Heart left ventricle (tissue), 16 donors: ENCODE data around the gene FZD1. TPM values are rescaled to one million over a fixed set of nuclear protein-coding genes. Genes with fewer than 3 reads are reported as not detected.

Experiments used
- ATAC-seq, 4 donors: fragments of 200-7000 bp; cut with Tn5 transposase; one replicate each; pipeline ENCODE4 v1.9.1; 2020 to 2022; ENCODE audit warnings: moderate library complexity in 4 of 4, mild to moderate bottlenecking in 3 of 4, moderate number of reproducible peaks in 1 of 4
- DNase-seq, 5 donors: peaks; one replicate each; pipeline ENCODE4 v3.0.0-alpha.2; 2020
- H3K27ac ChIP-seq, 12 donors: fragments of 200-600 bp; sonication (generic) in 4 of 12; one replicate each; pipeline versions ENCODE4 v1.5.0 to v1.8.0; 2016 to 2022; ENCODE audit warnings: mild to moderate bottlenecking in 2 of 12
- H3K27me3 ChIP-seq, 9 donors: fragments of 200-600 bp; sonication (generic) in 2 of 9; one replicate each; pipeline versions ENCODE4 v1.5.1 to v1.8.0; 2016 to 2022; ENCODE audit warnings: mild to moderate bottlenecking in 3 of 9
- H3K36me3 ChIP-seq, 9 donors: fragments of 200-600 bp; sonication (generic) in 2 of 9; one replicate each; pipeline versions ENCODE4 v1.5.0 to v1.8.0; 2018 to 2022; ENCODE audit warnings: mild to moderate bottlenecking in 2 of 9
- H3K4me1 ChIP-seq, 12 donors: fragments of 200-600 bp; sonication (generic) in 4 of 12; one replicate each; pipeline versions ENCODE4 v1.5.0 to v1.8.0; 2016 to 2022; ENCODE audit warnings: mild to moderate bottlenecking in 3 of 12
- H3K4me3 ChIP-seq, 12 donors: fragments of 200-600 bp; sonication (generic) in 4 of 12; one replicate each; pipeline versions ENCODE4 v1.5.0 to v1.8.0; 2017 to 2022; ENCODE audit warnings: mild to moderate bottlenecking in 9 of 12, moderate library complexity in 4 of 12
- H3K9me3 ChIP-seq, 12 donors: fragments of 200-600 bp; sonication (generic) in 4 of 12; one replicate each; pipeline versions ENCODE4 v1.5.0 to v1.8.0; 2016 to 2022; ENCODE audit warnings: mild to moderate bottlenecking in 1 of 12
- POLR2A ChIP-seq, 2 donors: fragments of 450-650 bp; IDR thresholded peaks; one replicate each; pipeline ENCODE4 v1.6.1; 2017; ENCODE audit warnings: antibody characterized with exemption in 2 of 2, mild to moderate bottlenecking in 2 of 2, moderate library complexity in 2 of 2
- WGBS, 4 donors: extraction: QIAGEN DNeasy Blood & Tissue Kit in 2 of 4; methylation state at CpG; one replicate each; pipeline versions ENCODE4 v1.1.5 to v1.1.7; 2013 to 2018; 5-methylcytosine and 5-hydroxymethylcytosine counted together
- intact Hi-C, 10 donors: fragments of 100-400 bp; cut with DNase I; formaldehyde crosslinking; loops; one replicate each; pipeline versions ENCODE4 v1.11.1 to v1.14.2; 2022
- polyA plus RNA-seq, 2 donors: library from polyadenylated mRNA; stranded (reverse); fragments of 200-250 nt; gene quantifications; one replicate each; pipeline ENCODE4 v1.2.3, GENCODE V29; 2013
- total RNA-seq, 9 donors: library from RNA; depleted of rRNA in 2 of 9; stranded (reverse); fragments of >200 nt in 2 of 9; fragmentation: NEBNext Ultra II Directional in 3 of 9; extraction: Animal tissue kit (Norgen Biotek cat#: 25700) in 3 of 9; gene quantifications; one replicate each; pipeline versions ENCODE4 v1.1.0 to v1.2.4, GENCODE V29; 2016 to 2023
- TF ChIP-seq, protein P1 (sequence below), 12 donors: fragments of 200-600 bp; sonication (generic) in 4 of 12; IDR thresholded peaks; one replicate each; pipeline versions ENCODE4 v1.5.0 to v1.8.0; 2018 to 2022; ENCODE audit warnings: antibody characterized with exemption in 12 of 12, mild to moderate bottlenecking in 5 of 12
- donor health status: ischemic (EF 13 %, LVEDD 7.1; RV severe dilation, severe dysfunction).
- donor health status: healthy with polysubstance abuse.
- donor health status: DM: no; HTN: yes; CAD: no.
- donor health status: DM: no; HTN: no; CAD: no.
- donor health status: ischemic (EF 25% LVEDD 6.9; RV normal size, moderate dysfunction).
- donor health status: ischemic (EF 25% LVEDD 5.7; RV mildly dilated, moderate dysfunction).
- donor health status: healthy.
- donor health status: DM: yes; HTN: yes; CAD: no.
- donor health status: ischemic (EF 35%, LVEDD 5.7; RV mildly dilated, moderate dysfunction).
- donor health status: nonischemic (EF 11% LVEDD 7.7; RV severe dilation, severe dysfunction).
- donor health status: DM: yes; HTN: yes; CAD: no.
- donor health status: PGD.
- donor health status: ischemic (EF 29% LVEDD 5.4; RV normal size, mild dysfunction).
- donor health status: nonischemic (EF 23%, LVEDD 6.1; RV moderate dilation, normal function).

The FZD1 gene
- total and polyA plus RNA-seq, 11 donors, result 4.7 to 29.8 (median 16.5) TPM

DNA sequence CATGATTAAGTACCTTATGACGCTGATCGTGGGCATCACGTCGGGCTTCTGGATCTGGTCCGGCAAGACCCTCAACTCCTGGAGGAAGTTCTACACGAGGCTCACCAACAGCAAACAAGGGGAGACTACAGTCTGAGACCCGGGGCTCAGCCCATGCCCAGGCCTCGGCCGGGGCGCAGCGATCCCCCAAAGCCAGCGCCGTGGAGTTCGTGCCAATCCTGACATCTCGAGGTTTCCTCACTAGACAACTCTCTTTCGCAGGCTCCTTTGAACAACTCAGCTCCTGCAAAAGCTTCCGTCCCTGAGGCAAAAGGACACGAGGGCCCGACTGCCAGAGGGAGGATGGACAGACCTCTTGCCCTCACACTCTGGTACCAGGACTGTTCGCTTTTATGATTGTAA lies 2.5 kb downstream of the FZD1 start:
- no peaks in the 10 kb centered on the region for H3K9me3 ChIP-seq
- H3K27me3 ChIP-seq, result peaks cover 0 to 12% (median 0%) of the 10 kb centered on the region in 9 donors
- ATAC-seq (no peak), DNase-seq (peak in 1 of 5 donors; percentile 29)
- WGBS, 4 donors, result 35 to 51% (median 42%) methylated on average over 20 of the region's 20 CpGs
- TF ChIP-seq, protein P1, sequence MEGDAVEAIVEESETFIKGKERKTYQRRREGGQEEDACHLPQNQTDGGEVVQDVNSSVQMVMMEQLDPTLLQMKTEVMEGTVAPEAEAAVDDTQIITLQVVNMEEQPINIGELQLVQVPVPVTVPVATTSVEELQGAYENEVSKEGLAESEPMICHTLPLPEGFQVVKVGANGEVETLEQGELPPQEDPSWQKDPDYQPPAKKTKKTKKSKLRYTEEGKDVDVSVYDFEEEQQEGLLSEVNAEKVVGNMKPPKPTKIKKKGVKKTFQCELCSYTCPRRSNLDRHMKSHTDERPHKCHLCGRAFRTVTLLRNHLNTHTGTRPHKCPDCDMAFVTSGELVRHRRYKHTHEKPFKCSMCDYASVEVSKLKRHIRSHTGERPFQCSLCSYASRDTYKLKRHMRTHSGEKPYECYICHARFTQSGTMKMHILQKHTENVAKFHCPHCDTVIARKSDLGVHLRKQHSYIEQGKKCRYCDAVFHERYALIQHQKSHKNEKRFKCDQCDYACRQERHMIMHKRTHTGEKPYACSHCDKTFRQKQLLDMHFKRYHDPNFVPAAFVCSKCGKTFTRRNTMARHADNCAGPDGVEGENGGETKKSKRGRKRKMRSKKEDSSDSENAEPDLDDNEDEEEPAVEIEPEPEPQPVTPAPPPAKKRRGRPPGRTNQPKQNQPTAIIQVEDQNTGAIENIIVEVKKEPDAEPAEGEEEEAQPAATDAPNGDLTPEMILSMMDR (IDR thresholded peaks at IDR 0.05), result no peak
- H3K27ac ChIP-seq, result peak overlapping the region in 8 of 12 donors; percentile 59 to 97 (median 94)
- intact Hi-C loops, result loop anchor here in 5 of 10 donors (5.0 to 10.0 kb wide), 3 partner anchors 179 to 368 kb away; no protein-coding TSS in a partner anchor
- no peaks in the 10 kb centered on the region for H3K36me3 ChIP-seq
- H3K4me1 ChIP-seq, result peaks cover 0 to 44% (median 19%) of the 10 kb centered on the region in 12 donors
- peak overlapping the region; percentile 8 to 95 (median 84) for H3K4me3 ChIP-seq

DNA sequence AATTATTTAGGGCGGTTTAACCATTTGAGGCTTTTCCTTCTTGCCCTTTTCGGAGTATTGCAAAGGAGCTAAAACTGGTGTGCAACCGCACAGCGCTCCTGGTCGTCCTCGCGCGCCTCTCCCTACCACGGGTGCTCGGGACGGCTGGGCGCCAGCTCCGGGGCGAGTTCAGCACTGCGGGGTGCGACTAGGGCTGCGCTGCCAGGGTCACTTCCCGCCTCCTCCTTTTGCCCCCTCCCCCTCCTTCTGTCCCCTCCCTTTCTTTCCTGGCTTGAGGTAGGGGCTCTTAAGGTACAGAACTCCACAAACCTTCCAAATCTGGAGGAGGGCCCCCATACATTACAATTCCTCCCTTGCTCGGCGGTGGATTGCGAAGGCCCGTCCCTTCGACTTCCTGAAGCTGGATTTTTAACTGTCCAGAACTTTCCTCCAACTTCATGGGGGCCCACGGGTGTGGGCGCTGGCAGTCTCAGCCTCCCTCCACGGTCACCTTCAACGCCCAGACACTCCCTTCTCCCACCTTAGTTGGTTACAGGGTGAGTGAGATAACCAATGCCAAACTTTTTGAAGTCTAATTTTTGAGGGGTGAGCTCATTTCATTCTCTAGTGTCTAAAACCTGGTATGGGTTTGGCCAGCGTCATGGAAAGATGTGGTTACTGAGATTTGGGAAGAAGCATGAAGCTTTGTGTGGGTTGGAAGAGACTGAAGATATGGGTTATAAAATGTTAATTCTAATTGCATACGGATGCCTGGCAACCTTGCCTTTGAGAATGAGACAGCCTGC lies 3.1 kb downstream of the FZD1 start:
- ATAC-seq (no peak), DNase-seq (peak; percentile 18 to 54 (median 41))
- H3K27ac ChIP-seq, result peak overlapping the region in 9 of 12 donors; percentile 11 to 97 (median 94)

DNA sequence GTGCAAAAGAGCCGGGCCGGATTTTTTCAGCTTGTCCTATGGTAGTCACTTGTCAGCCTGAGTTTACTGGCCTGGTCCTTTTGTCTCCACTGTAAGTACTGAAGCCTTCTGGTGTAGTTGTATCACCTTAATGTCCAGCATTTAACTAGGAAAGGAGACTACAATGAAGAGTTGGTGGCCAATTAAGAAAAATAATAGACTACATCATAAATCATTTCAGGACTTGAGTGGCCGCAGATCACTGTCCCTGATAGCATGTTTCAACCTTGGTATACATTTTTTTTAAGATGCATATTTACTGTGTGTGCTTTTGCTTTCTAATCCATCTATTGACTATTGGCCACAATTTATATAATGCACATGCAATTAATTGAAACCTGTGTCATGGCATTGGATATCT lies 6.1 kb downstream of the FZD1 start:
- no peak overlapping the region for H3K4me3 ChIP-seq
- H3K27me3 ChIP-seq, result no peaks in the 10 kb centered on the region
- no peaks in the 10 kb centered on the region for H3K9me3 ChIP-seq
- no peaks in the 10 kb centered on the region for H3K36me3 ChIP-seq
- peaks cover 0 to 36% (median 17%) of the 10 kb centered on the region in 12 donors for H3K4me1 ChIP-seq
- no peak for ATAC-seq
- peak in 1 of 5 donors; percentile 27 for DNase-seq
- intact Hi-C loops, result no loop called here
- TF ChIP-seq, protein P1 (IDR thresholded peaks at IDR 0.05), result no peak
- no peak for TF ChIP-seq POLR2A (IDR thresholded peaks at IDR 0.05)
- H3K27ac ChIP-seq, result no peak overlapping the region
- WGBS, 4 donors, result 57 to 65% (median 60%) methylated on average over 3 of the region's 3 CpGs

More for the DNA sequence above, 3.1 kb downstream of the FZD1 start:
- peak overlapping the region; percentile 8 to 95 (median 84) for H3K4me3 ChIP-seq
- peaks cover 0 to 5% (median 0%) of the 10 kb centered on the region in 9 donors for H3K27me3 ChIP-seq
- whole genome bisulfite sequencing, 4 donors, result 42 to 49% (median 48%) methylated on average over 29 of the region's 29 CpGs
- H3K4me1 ChIP-seq, result peaks cover 0 to 44% (median 19%) of the 10 kb centered on the region in 12 donors
- H3K36me3 ChIP-seq, result no peaks in the 10 kb centered on the region
- intact Hi-C loops, result loop anchor here in 5 of 10 donors (5.0 to 10.0 kb wide), 3 partner anchors 180 to 367 kb away; no protein-coding TSS in a partner anchor
- no peaks in the 10 kb centered on the region for H3K9me3 ChIP-seq
- TF ChIP-seq POLR2A (IDR thresholded peaks at IDR 0.05), result no peak
- TF ChIP-seq, protein P1 (IDR thresholded peaks at IDR 0.05), result no peak

DNA sequence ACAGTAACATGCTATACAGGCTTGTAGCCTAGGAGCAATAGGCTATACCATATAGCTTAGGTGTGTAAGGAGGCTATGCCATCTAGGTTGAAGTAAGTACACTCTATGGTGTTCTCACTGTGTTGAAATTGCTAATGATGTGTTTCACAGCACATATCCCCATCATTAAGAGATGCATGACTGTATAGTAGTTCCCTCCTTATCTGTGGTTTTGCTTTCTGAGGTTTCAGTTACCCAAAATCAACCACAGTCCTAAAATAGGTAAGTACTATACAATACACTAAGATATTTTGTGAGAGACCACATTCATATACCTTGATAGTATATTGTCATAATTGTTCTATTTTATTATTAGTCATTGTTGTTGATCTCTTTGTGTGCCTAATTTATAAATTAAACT lies 12.7 kb downstream of the FZD1 start:
- intact Hi-C loops, result no loop called here
- no peak overlapping the region for H3K4me3 ChIP-seq
- TF ChIP-seq, protein P1 (IDR thresholded peaks at IDR 0.05), result no peak
- no peak for TF ChIP-seq POLR2A (IDR thresholded peaks at IDR 0.05)
- no peaks in the 10 kb centered on the region for H3K36me3 ChIP-seq
- DNase-seq (no peak), ATAC-seq (no peak)
- no peaks in the 10 kb centered on the region for H3K27me3 ChIP-seq
- no peaks in the 10 kb centered on the region for H3K4me1 ChIP-seq
- H3K27ac ChIP-seq, result no peak overlapping the region
- H3K9me3 ChIP-seq, result no peaks in the 10 kb centered on the region
